MM.1S (cell line): ENCODE data around the gene DENND1A.

Experiments used
- DNase-seq: peaks from one replicate; pipeline ENCODE4 v3.0.0-alpha.2; 2015
- H2AFZ ChIP-seq: fragments of 300-600 bp; sonication (generic); 2 replicates; pipeline ENCODE4 v1.6.0; 2016; ENCODE audit warnings: antibody characterized with exemption, low read length
- H3F3A ChIP-seq: fragments of 300-600 bp; sonication (generic); 2 replicates; pipeline ENCODE4 v1.6.1; 2016; ENCODE audit warnings: mild to moderate bottlenecking, antibody characterized with exemption, low read length, moderate library complexity, mixed read lengths; ENCODE audit not compliant: insufficient read depth
- H3K27ac ChIP-seq: fragments of 300-600 bp; sonication (generic); 2 replicates; pipeline ENCODE4 v1.5.1; 2016; ENCODE audit warnings: mild to moderate bottlenecking, low read length
- H3K27me3 ChIP-seq: fragments of 300-600 bp; sonication (generic); replicated peaks from 2 replicates; pipeline ENCODE4 v1.6.0; 2016; ENCODE audit warnings: low read length; ENCODE audit not compliant: insufficient read depth
- H3K36me3 ChIP-seq: fragments of 300-600 bp; sonication (generic); replicated peaks from 2 replicates; pipeline ENCODE4 v1.6.1; 2016; ENCODE audit warnings: mild to moderate bottlenecking, low read length, mixed read lengths; ENCODE audit not compliant: insufficient read depth
- H3K4me1 ChIP-seq: fragments of 300-600 bp; sonication (generic); 2 replicates; pipeline ENCODE4 v1.6.1; 2016; ENCODE audit warnings: low read length, mixed read lengths
- H3K4me2 ChIP-seq: fragments of 300-600 bp; sonication (generic); 2 replicates; pipeline ENCODE4 v1.6.0; 2016; ENCODE audit warnings: low read depth, low read length
- H3K4me3 ChIP-seq: fragments of 300-600 bp; sonication (generic); 2 replicates; pipeline ENCODE4 v1.5.1; 2016; ENCODE audit warnings: low read length, mixed read lengths
- H3K79me2 ChIP-seq: fragments of 300-600 bp; sonication (generic); 2 replicates; pipeline ENCODE4 v1.6.1; 2016; ENCODE audit warnings: mixed run types, low read length, mixed read lengths
- H3K9ac ChIP-seq: fragments of 300-600 bp; sonication (generic); 2 replicates; pipeline ENCODE4 v1.6.1; 2016; ENCODE audit warnings: low read length, mixed read lengths
- H3K9me2 ChIP-seq: fragments of 300-600 bp; sonication (generic); replicated peaks from 2 replicates; pipeline ENCODE4 v1.6.1; 2016; ENCODE audit warnings: mild to moderate bottlenecking, low read length, mixed read lengths; ENCODE audit not compliant: insufficient read depth
- H3K9me3 ChIP-seq: fragments of 300-600 bp; sonication (generic); replicated peaks from 2 replicates; pipeline ENCODE4 v1.6.1; 2016; ENCODE audit warnings: mild to moderate bottlenecking, low read length, mixed read lengths; ENCODE audit not compliant: insufficient read depth
- H4K20me1 ChIP-seq: fragments of 300-600 bp; sonication (generic); 2 replicates; pipeline ENCODE4 v1.6.1; 2016; ENCODE audit warnings: mild to moderate bottlenecking, low read length, moderate library complexity, mixed read lengths; ENCODE audit not compliant: insufficient read depth
- EZH2 ChIP-seq: fragments of 300-600 bp; sonication (generic); optimal IDR thresholded peaks from 2 replicates; pipeline ENCODE3; 2017; ENCODE audit warnings: low read depth, mild to moderate bottlenecking, antibody characterized with exemption, low read length, mixed read lengths
- EZH2phosphoT487 ChIP-seq: fragments of 300-600 bp; sonication (generic); IDR thresholded peaks from 2 replicates; pipeline ENCODE4 v1.6.1; 2018; ENCODE audit warnings: antibody characterized with exemption, low read length
- TF ChIP-seq, protein P1 (sequence below): fragments of 300-600 bp; sonication (generic); IDR thresholded peaks from 2 replicates; pipeline ENCODE4 v1.5.1; 2016; ENCODE audit warnings: antibody characterized with exemption, low read length, mixed read lengths

The DENND1A gene

DNA sequence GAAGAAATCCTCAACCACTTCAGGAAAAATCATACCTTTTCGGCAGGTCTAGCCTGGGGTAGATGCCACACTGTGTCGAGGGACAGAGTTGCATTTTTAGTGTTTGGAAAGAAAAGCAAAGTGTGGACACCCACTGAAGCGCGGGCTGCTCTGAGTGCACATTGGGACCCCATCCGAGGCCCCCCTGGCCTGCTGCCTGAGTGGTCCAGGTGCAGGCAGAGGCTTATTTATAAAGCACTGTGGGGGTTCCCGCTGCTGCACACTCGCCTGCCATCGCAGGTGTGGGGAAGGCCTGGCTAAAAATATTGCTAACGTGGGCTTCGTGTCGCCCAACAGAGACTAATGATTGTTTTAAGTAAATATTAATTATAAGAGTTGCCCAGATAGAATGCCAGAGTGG, 454.5 kb downstream of the DENND1A start:
- no peak overlapping the region for H3K27ac ChIP-seq
- H2AFZ ChIP-seq: no peak overlapping the region
- H3K4me1 ChIP-seq: no peaks in the 10 kb centered on the region
- no peak for TF ChIP-seq EZH2phosphoT487
- H3K9me2 ChIP-seq: no peaks in the 10 kb centered on the region
- DNase-seq: no peak
- no peaks in the 10 kb centered on the region for H3K9me3 ChIP-seq
- H3K36me3 ChIP-seq: no peaks in the 10 kb centered on the region
- H3K9ac ChIP-seq: no peak overlapping the region
- no peaks in the 10 kb centered on the region for H3K27me3 ChIP-seq
- H3K79me2 ChIP-seq: no peaks in the 10 kb centered on the region
- H3K4me2 ChIP-seq: no peak overlapping the region
- H4K20me1 ChIP-seq: no peaks in the 10 kb centered on the region
- no peaks in the 10 kb centered on the region for H3F3A ChIP-seq
- no peak overlapping the region for H3K4me3 ChIP-seq

DNA sequence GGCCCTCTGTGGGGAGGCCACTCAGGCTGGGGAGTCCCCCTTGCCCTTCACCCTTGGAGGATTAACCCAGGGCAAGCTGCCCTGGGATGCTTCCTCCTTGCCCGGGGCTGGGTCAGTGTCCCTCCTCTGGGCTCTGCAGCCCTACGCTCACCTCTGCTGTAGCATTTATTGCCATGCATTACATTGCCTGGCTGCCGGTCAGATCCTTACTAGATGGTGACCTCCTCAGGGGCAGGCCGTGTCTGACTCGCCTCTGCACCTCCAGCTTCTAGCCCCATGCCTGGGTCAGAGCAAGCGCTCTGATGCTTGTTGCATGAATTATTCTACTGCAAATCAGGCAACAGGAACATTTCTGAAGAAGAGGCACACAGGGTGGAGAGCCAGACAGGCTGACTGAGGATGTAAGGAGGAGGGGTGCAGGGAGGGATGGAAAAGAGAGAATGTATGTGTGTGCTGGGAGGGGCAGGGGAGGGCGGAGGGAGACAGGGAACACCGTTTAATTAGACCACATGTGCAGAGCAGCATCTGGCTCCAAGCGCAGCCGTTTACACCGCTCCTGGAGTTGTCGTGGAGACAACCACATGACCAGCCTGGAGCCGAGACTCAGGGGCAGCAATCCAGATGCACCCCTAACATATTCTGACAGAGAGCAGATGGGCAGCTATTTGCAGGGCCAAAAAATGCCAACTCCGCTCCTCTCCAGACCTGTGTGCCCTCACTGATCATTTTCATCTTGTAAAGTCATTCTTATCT, 456.9 kb downstream of the DENND1A start:
- TF ChIP-seq, protein P1, sequence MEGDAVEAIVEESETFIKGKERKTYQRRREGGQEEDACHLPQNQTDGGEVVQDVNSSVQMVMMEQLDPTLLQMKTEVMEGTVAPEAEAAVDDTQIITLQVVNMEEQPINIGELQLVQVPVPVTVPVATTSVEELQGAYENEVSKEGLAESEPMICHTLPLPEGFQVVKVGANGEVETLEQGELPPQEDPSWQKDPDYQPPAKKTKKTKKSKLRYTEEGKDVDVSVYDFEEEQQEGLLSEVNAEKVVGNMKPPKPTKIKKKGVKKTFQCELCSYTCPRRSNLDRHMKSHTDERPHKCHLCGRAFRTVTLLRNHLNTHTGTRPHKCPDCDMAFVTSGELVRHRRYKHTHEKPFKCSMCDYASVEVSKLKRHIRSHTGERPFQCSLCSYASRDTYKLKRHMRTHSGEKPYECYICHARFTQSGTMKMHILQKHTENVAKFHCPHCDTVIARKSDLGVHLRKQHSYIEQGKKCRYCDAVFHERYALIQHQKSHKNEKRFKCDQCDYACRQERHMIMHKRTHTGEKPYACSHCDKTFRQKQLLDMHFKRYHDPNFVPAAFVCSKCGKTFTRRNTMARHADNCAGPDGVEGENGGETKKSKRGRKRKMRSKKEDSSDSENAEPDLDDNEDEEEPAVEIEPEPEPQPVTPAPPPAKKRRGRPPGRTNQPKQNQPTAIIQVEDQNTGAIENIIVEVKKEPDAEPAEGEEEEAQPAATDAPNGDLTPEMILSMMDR: no peak
- Histone ChIP-seq H3K4me1 (no peaks in the 10 kb centered on the region), H3K4me3 (no peak overlapping the region), H3K27me3 (no peaks in the 10 kb centered on the region), H3K9ac (no peak overlapping the region), H3K36me3 (no peaks in the 10 kb centered on the region), H3K79me2 (no peaks in the 10 kb centered on the region), H3F3A (no peaks in the 10 kb centered on the region), H3K9me2 (no peaks in the 10 kb centered on the region), H2AFZ (no peak overlapping the region), H4K20me1 (no peaks in the 10 kb centered on the region), H3K27ac (no peak overlapping the region), H3K9me3 (no peaks in the 10 kb centered on the region), H3K4me2 (no peak overlapping the region)
- no peak for DNase-seq

DNA sequence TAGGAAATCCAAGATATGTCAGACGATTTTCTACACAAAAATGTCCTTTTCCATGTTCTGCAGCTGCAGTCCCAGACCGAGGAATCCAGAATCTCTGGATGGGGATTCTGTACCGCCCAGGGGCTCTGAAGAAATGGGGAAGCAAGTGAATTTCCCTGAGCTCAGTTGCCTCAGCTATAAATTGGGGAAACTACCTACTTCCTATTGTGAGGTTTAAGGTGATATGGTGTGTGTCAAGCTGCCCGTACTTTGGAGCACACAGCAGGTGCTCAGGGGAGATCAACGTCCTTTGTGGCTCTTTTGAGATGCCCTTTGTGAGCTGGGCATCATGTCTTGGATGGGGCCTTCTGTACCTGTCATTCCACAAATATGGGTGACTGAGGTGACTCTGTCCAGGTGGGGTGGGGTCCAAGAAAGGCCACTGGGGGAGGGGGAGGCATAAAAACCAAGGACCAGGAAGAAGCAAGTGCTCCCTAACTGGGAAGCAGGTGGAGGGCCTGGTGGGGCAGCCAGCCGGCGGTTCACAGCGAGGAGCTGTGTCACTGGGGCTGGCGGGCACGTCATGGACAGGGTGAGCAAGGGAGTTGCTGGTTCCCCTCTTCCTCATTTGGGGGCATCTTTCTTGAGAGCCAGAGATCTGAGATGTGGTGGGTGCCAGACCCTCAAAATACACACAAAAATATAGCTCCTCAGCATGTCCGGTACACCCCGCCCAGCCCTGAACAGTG, 457.9 kb downstream of the DENND1A start:
- no peak overlapping the region for H3K4me2 ChIP-seq
- H3K79me2 ChIP-seq: no peaks in the 10 kb centered on the region
- H3K4me3 ChIP-seq: no peak overlapping the region
- DNase-seq: no peak
- TF ChIP-seq EZH2phosphoT487 (no peak), EZH2 (no peak)
- TF ChIP-seq, protein P1: no peak
- no peaks in the 10 kb centered on the region for H3F3A ChIP-seq
- H3K27ac ChIP-seq: no peak overlapping the region
- H3K9ac ChIP-seq: no peak overlapping the region
- no peaks in the 10 kb centered on the region for H3K9me2 ChIP-seq
- H3K4me1 ChIP-seq: no peaks in the 10 kb centered on the region
- no peaks in the 10 kb centered on the region for H3K36me3 ChIP-seq
- no peaks in the 10 kb centered on the region for H4K20me1 ChIP-seq
- H3K27me3 ChIP-seq: no peaks in the 10 kb centered on the region
- H2AFZ ChIP-seq: no peak overlapping the region
- H3K9me3 ChIP-seq: no peaks in the 10 kb centered on the region
